Osteoblast (primary cell): ENCODE data around the gene ACOT13. TPM values are rescaled to one million over a fixed set of nuclear protein-coding genes. Genes with fewer than 3 reads are reported as not detected.

Experiments
- DNase-seq: peaks from one replicate; pipeline ENCODE4 v3.0.0; 2011; ENCODE audit warnings: low spot score, mixed read lengths; ENCODE audit not compliant: insufficient read length; ENCODE audit errors: missing footprints
- H2AFZ ChIP-seq: 2 replicates; pipeline ENCODE4 v1.6.0; 2011; ENCODE audit warnings: mild to moderate bottlenecking, low read length
- H3K27ac ChIP-seq: 2 replicates; pipeline ENCODE4 v1.5.1; 2011; ENCODE audit warnings: mild to moderate bottlenecking, low read depth, low read length, moderate library complexity
- H3K27me3 ChIP-seq: 2 replicates; pipeline ENCODE4 v1.6.0; 2012; ENCODE audit warnings: mild to moderate bottlenecking, control low read depth, inconsistent platforms, low read length, moderate library complexity; ENCODE audit not compliant: insufficient read depth
- H3K36me3 ChIP-seq: 2 replicates; pipeline ENCODE4 v1.5.1; 2011; ENCODE audit warnings: mild to moderate bottlenecking, low read length, control low read depth, moderate library complexity; ENCODE audit not compliant: insufficient read depth
- H3K4me1 ChIP-seq: 2 replicates; pipeline ENCODE4 v1.5.1; 2011; ENCODE audit warnings: mild to moderate bottlenecking, low read length, control low read depth, moderate library complexity; ENCODE audit not compliant: insufficient read depth
- H3K4me2 ChIP-seq: 2 replicates; pipeline ENCODE4 v1.6.0; 2011; ENCODE audit warnings: mild to moderate bottlenecking, low read length; ENCODE audit not compliant: insufficient read depth
- H3K4me3 ChIP-seq: fragments of 200-600 bp; sonication (generic); 3 replicates; pipeline ENCODE4 v1.5.1; 2012; ENCODE audit warnings: mild to moderate bottlenecking, low read length, inconsistent platforms; ENCODE audit not compliant: insufficient read depth
- H3K79me2 ChIP-seq: 2 replicates; pipeline ENCODE4 v1.6.0; 2012; ENCODE audit warnings: mild to moderate bottlenecking, low read length, control low read depth, inconsistent platforms; ENCODE audit not compliant: insufficient read depth
- H3K9me3 ChIP-seq: 2 replicates; pipeline ENCODE4 v1.5.1; 2011; ENCODE audit warnings: low read depth, low read length, control low read depth
- H4K20me1 ChIP-seq: 2 replicates; pipeline ENCODE4 v1.6.0; 2012; ENCODE audit warnings: mild to moderate bottlenecking, low read length, control low read depth; ENCODE audit not compliant: insufficient read depth
- total RNA-seq: library from RNA; depleted of rRNA; stranded (reverse); fragments of >200 nt; gene quantifications from 2 replicates; pipeline ENCODE4 v1.2.3, GENCODE V29; 2012
- TF ChIP-seq, protein P1 (sequence below): IDR thresholded peaks from 2 replicates; pipeline ENCODE4 v1.5.1; 2011; ENCODE audit warnings: mild to moderate bottlenecking, low read depth, low read length, moderate library complexity; ENCODE audit errors: extremely low read depth

ACOT13 gene
- total RNA-seq, 1 donor, result 5.8 TPM

DNA sequence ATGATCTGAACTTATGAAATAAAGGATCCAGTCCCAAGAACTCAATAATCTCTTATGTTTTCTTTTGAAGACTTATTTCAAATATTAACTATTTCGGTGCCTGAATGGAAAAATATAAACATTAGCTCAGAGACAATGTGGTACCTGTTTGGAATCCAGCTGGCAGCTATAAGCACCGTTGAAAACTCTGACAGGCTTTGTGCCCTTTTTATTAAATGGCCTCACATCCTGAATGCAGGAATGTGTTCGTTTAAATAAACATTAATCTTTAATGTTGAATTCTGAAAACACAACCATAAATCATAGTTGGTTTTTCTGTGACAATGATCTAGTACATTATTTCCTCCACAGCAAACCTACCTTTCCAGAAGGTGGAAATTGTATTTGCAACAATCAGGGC is 16.5 kb upstream of the ACOT13 start:
- peaks cover 3% of the 10 kb centered on the region for H3K79me2 ChIP-seq
- H2AFZ ChIP-seq, result no peak overlapping the region
- peaks cover 9% of the 10 kb centered on the region for H3K4me1 ChIP-seq
- peaks cover 2% of the 10 kb centered on the region for H3K27me3 ChIP-seq
- H3K4me2 ChIP-seq, result no peak overlapping the region
- H3K9me3 ChIP-seq, result no peaks in the 10 kb centered on the region
- no peak overlapping the region for H3K27ac ChIP-seq
- no peaks in the 10 kb centered on the region for H4K20me1 ChIP-seq
- no peak overlapping the region for H3K4me3 ChIP-seq
- TF ChIP-seq, protein P1, sequence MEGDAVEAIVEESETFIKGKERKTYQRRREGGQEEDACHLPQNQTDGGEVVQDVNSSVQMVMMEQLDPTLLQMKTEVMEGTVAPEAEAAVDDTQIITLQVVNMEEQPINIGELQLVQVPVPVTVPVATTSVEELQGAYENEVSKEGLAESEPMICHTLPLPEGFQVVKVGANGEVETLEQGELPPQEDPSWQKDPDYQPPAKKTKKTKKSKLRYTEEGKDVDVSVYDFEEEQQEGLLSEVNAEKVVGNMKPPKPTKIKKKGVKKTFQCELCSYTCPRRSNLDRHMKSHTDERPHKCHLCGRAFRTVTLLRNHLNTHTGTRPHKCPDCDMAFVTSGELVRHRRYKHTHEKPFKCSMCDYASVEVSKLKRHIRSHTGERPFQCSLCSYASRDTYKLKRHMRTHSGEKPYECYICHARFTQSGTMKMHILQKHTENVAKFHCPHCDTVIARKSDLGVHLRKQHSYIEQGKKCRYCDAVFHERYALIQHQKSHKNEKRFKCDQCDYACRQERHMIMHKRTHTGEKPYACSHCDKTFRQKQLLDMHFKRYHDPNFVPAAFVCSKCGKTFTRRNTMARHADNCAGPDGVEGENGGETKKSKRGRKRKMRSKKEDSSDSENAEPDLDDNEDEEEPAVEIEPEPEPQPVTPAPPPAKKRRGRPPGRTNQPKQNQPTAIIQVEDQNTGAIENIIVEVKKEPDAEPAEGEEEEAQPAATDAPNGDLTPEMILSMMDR, result no peak
- DNase-seq, result no peak
- peaks cover 22% of the 10 kb centered on the region for H3K36me3 ChIP-seq

DNA sequence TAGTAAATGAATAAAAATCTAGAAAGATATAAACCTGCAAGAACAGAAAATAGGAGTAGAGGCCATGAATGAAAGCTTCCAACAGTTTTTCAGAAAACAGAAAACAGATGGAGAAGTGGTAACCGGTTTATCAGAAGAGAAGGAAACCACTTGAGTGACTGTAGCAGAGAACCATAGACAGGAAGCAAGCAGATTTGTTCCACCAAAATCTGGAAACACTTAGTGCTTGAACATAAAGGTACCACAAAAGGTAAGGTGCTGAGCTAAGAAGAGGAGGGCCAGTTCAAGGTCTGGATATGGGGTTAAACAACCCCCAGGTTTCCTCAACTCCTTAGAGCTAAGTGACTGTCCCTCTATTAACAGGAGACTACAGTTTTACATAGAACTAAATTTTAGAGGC is 11.7 kb upstream of the ACOT13 start:
- TF ChIP-seq, protein P1, result no peak
- Histone ChIP-seq H3K4me3 (no peak overlapping the region), H3K4me2 (no peak overlapping the region), H3K27ac (peak overlapping the region; percentile 17), H3K79me2 (peaks cover 28% of the 10 kb centered on the region), H2AFZ (no peak overlapping the region), H4K20me1 (no peaks in the 10 kb centered on the region), H3K36me3 (peaks cover 32% of the 10 kb centered on the region), H3K9me3 (no peaks in the 10 kb centered on the region), H3K4me1 (peaks cover 20% of the 10 kb centered on the region), H3K27me3 (no peaks in the 10 kb centered on the region)
- no peak for DNase-seq

DNA sequence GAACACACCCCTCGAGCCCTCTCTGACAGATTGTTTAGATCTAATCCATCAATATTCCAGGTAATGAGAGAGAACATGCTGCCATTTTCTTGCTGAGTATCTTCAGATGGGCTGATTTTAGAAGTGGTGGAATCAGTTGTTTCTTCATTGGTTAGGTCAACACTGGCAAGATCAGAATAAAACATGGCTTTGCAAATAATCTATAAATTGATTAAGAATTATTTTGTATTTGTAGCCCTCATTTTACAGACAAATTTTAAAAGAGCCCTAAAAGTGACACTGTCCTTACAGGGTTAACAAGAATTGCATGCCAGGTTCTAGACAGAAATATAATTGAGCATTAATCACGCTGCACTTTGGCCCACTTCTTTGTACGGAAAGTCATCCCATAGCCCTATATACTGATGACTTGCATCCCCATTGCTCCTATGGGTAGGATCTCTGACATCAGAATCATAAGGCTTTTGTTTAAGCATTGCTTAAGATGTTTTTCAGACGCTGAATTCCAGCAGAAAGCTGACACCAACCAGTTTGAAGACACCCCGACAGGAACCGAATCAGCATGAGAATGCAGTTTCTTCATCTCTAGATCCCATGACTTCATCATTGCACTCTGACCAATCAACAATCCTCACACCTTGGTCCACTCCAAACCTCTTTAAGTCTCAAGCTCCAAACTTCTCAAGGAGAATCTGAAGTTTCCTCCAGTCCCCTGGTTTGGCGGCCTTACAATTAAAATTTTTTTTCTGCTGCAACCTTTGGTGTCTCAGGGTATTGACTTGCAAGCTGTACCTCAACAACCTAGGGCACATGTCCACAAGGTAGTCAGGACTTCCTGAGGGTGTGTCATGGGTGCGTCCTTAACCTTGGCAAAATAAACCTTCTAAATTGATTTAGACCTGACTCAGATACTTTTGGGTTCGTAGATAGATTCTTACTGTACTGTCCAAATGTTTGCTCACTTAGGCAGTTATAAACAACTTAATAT is 8.0 kb upstream of the ACOT13 start:
- H3K27me3 ChIP-seq, result no peaks in the 10 kb centered on the region
- H3K9me3 ChIP-seq, result no peaks in the 10 kb centered on the region
- peaks cover 20% of the 10 kb centered on the region for H3K4me1 ChIP-seq
- peak overlapping the region; percentile 49 for H3K4me2 ChIP-seq
- H3K79me2 ChIP-seq, result peaks cover 41% of the 10 kb centered on the region
- TF ChIP-seq, protein P1, result no peak
- H3K4me3 ChIP-seq, result no peak overlapping the region
- peak overlapping the region; percentile 94 for H3K27ac ChIP-seq
- H3K36me3 ChIP-seq, result peaks cover 31% of the 10 kb centered on the region
- H2AFZ ChIP-seq, result peak overlapping the region; percentile 61
- no peaks in the 10 kb centered on the region for H4K20me1 ChIP-seq
- DNase-seq, result peak; percentile 48

DNA sequence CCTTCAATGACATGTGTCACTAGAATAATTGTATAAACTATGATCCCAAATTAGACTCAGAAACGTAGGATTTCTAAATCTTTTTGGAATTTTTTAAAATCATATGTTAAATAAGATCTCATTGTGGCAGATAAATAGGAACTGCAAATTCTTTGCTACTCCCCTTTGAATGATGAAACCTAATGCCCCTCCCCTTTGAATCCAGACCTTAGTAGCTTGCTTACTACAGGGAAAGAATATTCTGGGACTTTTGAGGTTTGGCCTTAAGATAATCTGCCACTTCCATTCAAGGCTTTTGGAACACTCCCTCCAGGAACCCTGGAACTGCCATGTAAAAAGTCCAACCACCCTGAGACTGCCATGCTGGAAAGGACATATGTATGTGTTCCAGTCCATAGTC is 7.3 kb upstream of the ACOT13 start:
- peaks cover 34% of the 10 kb centered on the region for H3K36me3 ChIP-seq
- no peaks in the 10 kb centered on the region for H3K27me3 ChIP-seq
- H3K4me3 ChIP-seq, result no peak overlapping the region
- no peaks in the 10 kb centered on the region for H3K9me3 ChIP-seq
- H2AFZ ChIP-seq, result no peak overlapping the region
- DNase-seq, result no peak
- H3K79me2 ChIP-seq, result peaks cover 47% of the 10 kb centered on the region
- H3K4me1 ChIP-seq, result peaks cover 20% of the 10 kb centered on the region
- no peak overlapping the region for H3K4me2 ChIP-seq
- H4K20me1 ChIP-seq, result no peaks in the 10 kb centered on the region
- TF ChIP-seq, protein P1, result no peak
- peak overlapping the region; percentile 94 for H3K27ac ChIP-seq
